Measurements from ENCODE around the gene LAGE3. TPM values are rescaled to one million over a fixed set of nuclear protein-coding genes. Genes with fewer than 3 reads are reported as not detected.

LAGE3 gene
- total RNA-seq, 4 donors from 2014 or later, result 3.0 to 28.4 (median 23.3) TPM; not detected in 1

DNA sequence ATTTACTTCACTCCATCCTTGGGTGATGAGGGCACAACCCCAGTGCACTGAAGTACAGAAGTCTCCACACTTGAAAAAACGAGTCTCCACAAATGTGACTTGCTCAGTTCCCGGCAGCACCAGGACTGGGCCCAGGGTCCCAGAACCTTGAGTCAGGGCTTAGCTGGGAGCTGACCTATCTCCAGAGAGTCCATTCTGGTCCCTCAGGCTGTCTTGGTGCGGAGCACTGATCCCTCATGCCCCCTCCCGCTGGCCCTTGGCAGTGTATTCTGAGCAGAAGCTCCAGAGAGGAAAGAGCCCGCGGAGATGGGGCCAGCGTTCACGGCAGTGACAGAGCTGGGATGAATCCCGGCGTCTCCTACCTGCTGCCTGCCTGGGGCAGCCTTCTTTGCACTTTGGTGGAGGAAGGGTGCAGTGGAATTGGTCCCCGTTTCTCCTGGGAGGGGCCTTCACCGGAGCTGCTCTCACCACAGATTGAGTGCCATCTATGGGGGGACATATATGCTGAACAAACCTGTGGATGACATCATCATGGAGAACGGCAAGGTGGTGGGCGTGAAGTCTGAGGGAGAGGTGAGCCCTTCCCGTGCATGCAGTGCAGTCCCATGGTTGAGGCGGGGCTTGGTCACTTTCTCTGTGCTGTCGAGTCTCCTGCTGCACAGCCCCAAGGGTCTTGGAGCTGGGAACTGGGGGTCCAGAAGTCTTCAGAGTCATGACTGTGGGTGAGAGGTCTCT is 38.3 kb downstream of the LAGE3 start:
- Histone ChIP-seq H3K4me3 (no peak overlapping the region), H3K36me3 (no peaks in the 10 kb centered on the region), H3K4me1 (peaks cover 3 to 33% (median 13%) of the 10 kb centered on the region in 4 donors), H3K27ac (no peak overlapping the region), H3K9me3 (no peaks in the 10 kb centered on the region), H3K27me3 (no peaks in the 10 kb centered on the region)
- intact Hi-C loops (cut with DNase I; ENCODE audit: low total_unique reads), result loop anchor here (5.0 kb wide), 1 partner anchor 1307 kb away; no protein-coding TSS in a partner anchor
- TF ChIP-seq POLR2AphosphoS5 (IDR thresholded peaks at IDR 0.05) (no peak), POLR2A (IDR thresholded peaks at IDR 0.05) (no peak), EP300 (IDR thresholded peaks at IDR 0.05; ENCODE audit: low read depth) (no peak)
- TF ChIP-seq, protein P1, sequence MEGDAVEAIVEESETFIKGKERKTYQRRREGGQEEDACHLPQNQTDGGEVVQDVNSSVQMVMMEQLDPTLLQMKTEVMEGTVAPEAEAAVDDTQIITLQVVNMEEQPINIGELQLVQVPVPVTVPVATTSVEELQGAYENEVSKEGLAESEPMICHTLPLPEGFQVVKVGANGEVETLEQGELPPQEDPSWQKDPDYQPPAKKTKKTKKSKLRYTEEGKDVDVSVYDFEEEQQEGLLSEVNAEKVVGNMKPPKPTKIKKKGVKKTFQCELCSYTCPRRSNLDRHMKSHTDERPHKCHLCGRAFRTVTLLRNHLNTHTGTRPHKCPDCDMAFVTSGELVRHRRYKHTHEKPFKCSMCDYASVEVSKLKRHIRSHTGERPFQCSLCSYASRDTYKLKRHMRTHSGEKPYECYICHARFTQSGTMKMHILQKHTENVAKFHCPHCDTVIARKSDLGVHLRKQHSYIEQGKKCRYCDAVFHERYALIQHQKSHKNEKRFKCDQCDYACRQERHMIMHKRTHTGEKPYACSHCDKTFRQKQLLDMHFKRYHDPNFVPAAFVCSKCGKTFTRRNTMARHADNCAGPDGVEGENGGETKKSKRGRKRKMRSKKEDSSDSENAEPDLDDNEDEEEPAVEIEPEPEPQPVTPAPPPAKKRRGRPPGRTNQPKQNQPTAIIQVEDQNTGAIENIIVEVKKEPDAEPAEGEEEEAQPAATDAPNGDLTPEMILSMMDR (IDR thresholded peaks at IDR 0.05), result no peak
- in situ Hi-C loops (cut with MboI; ENCODE audit: low pct_ligation_motif_present in 1 of 4, low pct_unique_long_range_greater_than_20kb in 1 of 4, low sequenced_read_pairs in 3 of 4), result no loop called here
- no peak for DNase-seq
- WGBS, 2 donors (ENCODE audit: low coverage in 1 of 2), result 87% methylated on average over 13 of the region's 17 CpGs; no CpG with 5 or more reads in 1 of the 2 donors

DNA sequence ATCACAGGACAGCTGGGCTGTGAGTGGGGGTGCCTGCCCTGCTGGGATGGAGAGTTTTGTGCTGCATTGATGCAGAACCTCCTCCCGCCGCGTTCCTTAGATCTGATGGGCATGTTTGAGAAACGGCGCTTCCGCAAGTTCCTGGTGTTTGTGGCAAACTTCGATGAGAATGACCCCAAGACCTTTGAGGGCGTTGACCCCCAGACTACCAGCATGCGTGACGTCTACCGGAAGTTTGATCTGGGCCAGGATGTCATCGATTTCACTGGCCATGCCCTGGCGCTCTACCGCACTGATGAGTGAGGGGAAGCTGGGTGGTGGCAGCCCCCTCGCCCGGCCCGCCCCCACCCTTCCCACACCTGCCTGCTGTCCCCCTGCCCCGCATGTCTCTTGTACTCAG is 39.2 kb downstream of the LAGE3 start:
- no peaks in the 10 kb centered on the region for H3K36me3 ChIP-seq
- TF ChIP-seq POLR2A (IDR thresholded peaks at IDR 0.05) (no peak), EP300 (IDR thresholded peaks at IDR 0.05; ENCODE audit: low read depth) (no peak), POLR2AphosphoS5 (IDR thresholded peaks at IDR 0.05) (no peak)
- TF ChIP-seq, protein P1 (IDR thresholded peaks at IDR 0.05), result no peak
- no peaks in the 10 kb centered on the region for H3K27me3 ChIP-seq
- no peak overlapping the region for H3K4me3 ChIP-seq
- in situ Hi-C loops (cut with MboI; ENCODE audit: low pct_ligation_motif_present in 1 of 4, low pct_unique_long_range_greater_than_20kb in 1 of 4, low sequenced_read_pairs in 3 of 4), result no loop called here
- intact Hi-C loops (cut with DNase I; ENCODE audit: low total_unique reads), result loop anchor here (5.0 kb wide), 1 partner anchor 1307 kb away; no protein-coding TSS in a partner anchor
- H3K9me3 ChIP-seq, result no peaks in the 10 kb centered on the region
- 84% methylated on average over 18 of the region's 18 CpGs; no CpG with 5 or more reads in 1 of the 2 donors for WGBS, 2 donors (ENCODE audit: low coverage in 1 of 2)
- H3K4me1 ChIP-seq, result peaks cover 3 to 24% (median 8%) of the 10 kb centered on the region in 4 donors
- DNase-seq, result no peak
- H3K27ac ChIP-seq, result no peak overlapping the region

DNA sequence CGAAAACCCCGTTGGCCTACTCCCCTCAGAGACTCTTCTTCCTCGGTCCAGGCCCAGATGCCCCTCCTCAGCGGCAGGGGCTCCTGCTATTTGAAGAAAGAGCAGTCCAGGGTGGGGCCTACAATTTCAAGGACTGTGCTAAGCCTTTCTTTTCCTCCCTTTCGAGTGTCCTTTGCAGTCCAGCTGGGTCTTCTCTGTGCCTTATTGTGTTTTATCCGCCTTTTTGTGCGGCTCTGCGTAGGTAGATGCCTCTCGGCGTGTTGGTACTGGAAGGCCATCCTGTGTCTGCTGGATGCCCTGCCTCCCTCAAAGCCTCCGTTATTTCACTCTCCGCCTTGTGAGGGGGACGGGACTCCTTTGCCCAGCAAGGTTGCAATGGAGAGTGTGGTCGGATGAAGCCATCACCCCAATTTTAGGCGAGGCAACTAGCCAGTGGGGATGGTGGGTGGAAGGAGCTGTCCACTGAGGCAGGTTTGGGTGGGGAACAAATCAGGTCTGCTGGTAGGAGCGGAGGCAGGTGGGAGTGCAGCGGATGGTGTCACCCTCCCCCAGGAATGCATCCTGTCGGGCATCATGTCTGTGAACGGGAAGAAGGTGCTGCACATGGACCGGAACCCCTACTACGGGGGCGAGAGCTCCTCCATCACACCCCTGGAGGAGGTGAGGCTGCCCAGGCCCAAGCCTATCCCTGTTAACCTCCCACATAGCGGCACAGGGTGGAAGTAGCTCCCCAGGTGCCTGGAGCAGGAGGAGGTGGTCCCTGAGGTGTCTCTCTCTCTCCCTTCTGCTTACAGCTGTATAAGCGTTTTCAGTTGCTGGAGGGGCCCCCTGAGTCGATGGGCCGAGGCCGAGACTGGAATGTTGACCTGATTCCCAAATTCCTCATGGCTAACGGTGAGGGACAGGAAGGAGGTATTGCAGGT is 40.8 kb downstream of the LAGE3 start:
- H3K4me1 ChIP-seq, result peaks cover 3 to 16% (median 5%) of the 10 kb centered on the region in 4 donors
- in situ Hi-C loops (cut with MboI; ENCODE audit: low pct_ligation_motif_present in 1 of 4, low pct_unique_long_range_greater_than_20kb in 1 of 4, low sequenced_read_pairs in 3 of 4), result no loop called here
- no peak for DNase-seq
- no peaks in the 10 kb centered on the region for H3K9me3 ChIP-seq
- WGBS, 2 donors (ENCODE audit: low coverage in 1 of 2), result 80% methylated on average over 28 of the region's 28 CpGs; no CpG with 5 or more reads in 1 of the 2 donors
- peak overlapping the region; percentile 56 to 86 (median 72) for H3K4me3 ChIP-seq
- H3K27me3 ChIP-seq, result no peaks in the 10 kb centered on the region
- TF ChIP-seq POLR2A (IDR thresholded peaks at IDR 0.05) (no peak), POLR2AphosphoS5 (IDR thresholded peaks at IDR 0.05) (no peak), EP300 (IDR thresholded peaks at IDR 0.05; ENCODE audit: low read depth) (no peak)
- TF ChIP-seq, protein P1 (IDR thresholded peaks at IDR 0.05), result no peak
- H3K27ac ChIP-seq, result peak overlapping the region; percentile 82 to 92 (median 88)
- intact Hi-C loops (cut with DNase I; ENCODE audit: low total_unique reads), result no loop called here
- no peaks in the 10 kb centered on the region for H3K36me3 ChIP-seq
